Neural progenitor cell (in vitro differentiated cells): Measurements from ENCODE around the gene C2orf68. TPM values are rescaled to one million over a fixed set of nuclear protein-coding genes. Genes with fewer than 3 reads are reported as not detected.

Source experiments
- DNase-seq: peaks from one replicate; pipeline ENCODE4 v3.0.0-alpha.2; 2016; ENCODE audit warnings: low spot score
- H2AFZ ChIP-seq: fragments of 200-600 bp; sonication (generic); replicated peaks from 2 replicates; pipeline ENCODE4 v1.6.1; 2016; ENCODE audit warnings: antibody characterized with exemption
- H3F3A ChIP-seq: fragments of 200-600 bp; sonication (generic); 2 replicates; pipeline ENCODE4 v1.6.1; 2016; ENCODE audit warnings: antibody characterized with exemption, low read depth
- H3K27ac ChIP-seq: fragments of 200-600 bp; sonication (generic); 2 replicates; pipeline ENCODE4 v1.5.1; 2016; ENCODE audit warnings: mild to moderate bottlenecking
- H3K27me3 ChIP-seq: fragments of 200-600 bp; sonication (generic); 2 replicates; pipeline ENCODE4 v1.6.1; 2016; ENCODE audit warnings: mild to moderate bottlenecking, moderate library complexity
- H3K36me3 ChIP-seq: fragments of 200-600 bp; sonication (generic); 2 replicates; pipeline ENCODE4 v1.5.1; 2016
- H3K4me1 ChIP-seq: fragments of 200-600 bp; sonication (generic); 2 replicates; pipeline ENCODE4 v1.6.1; 2016; ENCODE audit warnings: mixed run types
- H3K4me2 ChIP-seq: fragments of 200-600 bp; sonication (generic); 2 replicates; pipeline ENCODE4 v1.6.1; 2016
- H3K4me3 ChIP-seq: fragments of 200-600 bp; sonication (generic); 2 replicates; pipeline ENCODE4 v1.5.1; 2016
- H3K79me2 ChIP-seq: fragments of 200-600 bp; sonication (generic); 2 replicates; pipeline ENCODE4 v1.6.1; 2016; ENCODE audit warnings: low read depth
- H3K9ac ChIP-seq: fragments of 200-600 bp; sonication (generic); 2 replicates; pipeline ENCODE4 v1.6.1; 2016
- H3K9me3 ChIP-seq: fragments of 200-600 bp; sonication (generic); 2 replicates; pipeline ENCODE4 v1.5.1; 2016; ENCODE audit warnings: low read depth
- H4K20me1 ChIP-seq: fragments of 200-600 bp; sonication (generic); 2 replicates; pipeline ENCODE4 v1.6.1; 2016; ENCODE audit warnings: low read depth
- H3K27ac Mint-ChIP-seq: 3 replicates; pipeline ENCODE4 v1.8.0; 2021; ENCODE audit warnings: mixed read lengths
- H3K27me3 Mint-ChIP-seq: 2 replicates; pipeline ENCODE4 v1.8.0; 2022; ENCODE audit warnings: low read depth, mild to moderate bottlenecking, inconsistent platforms, moderate library complexity, mixed read lengths; ENCODE audit not compliant: insufficient read depth
- H3K36me3 Mint-ChIP-seq: 3 replicates; pipeline ENCODE4 v1.8.0; 2021; ENCODE audit warnings: mixed read lengths
- H3K4me1 Mint-ChIP-seq: 3 replicates; pipeline ENCODE4 v1.8.0; 2021; ENCODE audit warnings: mixed read lengths
- H3K4me3 Mint-ChIP-seq: 3 replicates; pipeline ENCODE4 v1.8.0; 2021; ENCODE audit warnings: mild to moderate bottlenecking, moderate library complexity, mixed read lengths
- H3K9me3 Mint-ChIP-seq: 3 replicates; pipeline ENCODE4 v1.8.0; 2020; ENCODE audit warnings: mixed read lengths
- EZH2 ChIP-seq: fragments of 200-600 bp; sonication (generic); IDR thresholded peaks from 2 replicates; pipeline ENCODE4 v1.6.1; 2017; ENCODE audit warnings: antibody characterized with exemption, mild to moderate bottlenecking, moderate library complexity
- EZH2phosphoT487 ChIP-seq: fragments of 200-600 bp; sonication (generic); IDR thresholded peaks from 2 replicates; pipeline ENCODE4 v1.6.1; 2017; ENCODE audit warnings: antibody characterized with exemption
- total RNA-seq: library from RNA; depleted of rRNA; stranded (reverse); fragments of >200 nt; gene quantifications from 2 replicates; pipeline ENCODE4 v1.2.3, GENCODE V29; 2015; ENCODE audit warnings: low replicate concordance
- TF ChIP-seq, protein P1 (sequence below): fragments of 200-600 bp; sonication (generic); IDR thresholded peaks from 2 replicates; pipeline ENCODE4 v1.5.1; 2017; ENCODE audit warnings: antibody characterized with exemption, mild to moderate bottlenecking

The C2orf68 gene
- total RNA-seq, 1 donor from 2014 or later, result 31.1 TPM

DNA sequence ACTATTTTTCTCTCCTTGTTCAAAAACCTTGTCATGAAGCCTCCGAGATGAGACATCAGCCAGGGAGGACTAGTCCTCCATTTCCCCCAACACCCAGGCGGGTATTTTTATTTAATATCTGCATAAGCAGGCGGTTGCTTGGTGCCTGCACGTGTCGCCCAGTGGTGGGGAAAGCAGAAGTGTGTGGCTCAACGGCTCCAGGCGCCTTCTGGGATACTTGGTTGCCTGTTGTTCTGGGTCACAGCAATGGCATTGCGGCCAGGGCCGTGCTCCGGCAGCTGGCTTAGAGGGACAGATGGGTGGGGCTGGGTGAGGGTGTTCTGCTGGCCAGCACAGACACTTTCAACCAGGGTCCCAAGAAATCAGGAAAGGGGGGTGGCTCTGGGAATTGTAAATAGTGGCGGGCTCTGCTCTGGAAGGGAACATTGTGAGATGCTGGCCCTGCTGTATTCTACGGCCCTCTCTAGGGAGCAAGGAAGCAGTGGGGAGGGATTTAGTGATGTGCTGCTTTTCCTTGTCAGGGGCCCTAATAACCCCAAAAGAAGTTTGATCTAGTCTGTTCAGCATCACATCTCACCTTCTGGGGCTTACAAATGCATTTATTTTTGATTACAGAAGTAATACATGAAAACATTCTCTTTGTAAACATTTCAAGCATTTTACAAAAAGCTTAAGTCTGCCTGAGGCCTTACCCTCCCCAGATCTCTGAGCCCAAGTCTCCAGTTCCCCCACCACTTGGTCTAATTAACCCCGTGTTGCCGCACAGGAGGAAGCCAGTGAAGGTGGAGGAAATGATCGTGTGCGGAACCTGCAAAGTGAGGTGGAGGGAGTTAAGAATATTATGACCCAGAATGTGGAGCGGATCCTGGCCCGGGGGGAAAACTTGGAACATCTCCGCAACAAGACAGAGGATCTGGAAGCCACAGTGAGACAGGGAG is 33.4 kb downstream of the C2orf68 start:
- peak overlapping the region; percentile 75 for H3K4me3 Mint-ChIP-seq
- peak overlapping the region; percentile 50 for H3K4me2 ChIP-seq
- TF ChIP-seq EZH2phosphoT487 (no peak), EZH2 (no peak)
- TF ChIP-seq, protein P1, sequence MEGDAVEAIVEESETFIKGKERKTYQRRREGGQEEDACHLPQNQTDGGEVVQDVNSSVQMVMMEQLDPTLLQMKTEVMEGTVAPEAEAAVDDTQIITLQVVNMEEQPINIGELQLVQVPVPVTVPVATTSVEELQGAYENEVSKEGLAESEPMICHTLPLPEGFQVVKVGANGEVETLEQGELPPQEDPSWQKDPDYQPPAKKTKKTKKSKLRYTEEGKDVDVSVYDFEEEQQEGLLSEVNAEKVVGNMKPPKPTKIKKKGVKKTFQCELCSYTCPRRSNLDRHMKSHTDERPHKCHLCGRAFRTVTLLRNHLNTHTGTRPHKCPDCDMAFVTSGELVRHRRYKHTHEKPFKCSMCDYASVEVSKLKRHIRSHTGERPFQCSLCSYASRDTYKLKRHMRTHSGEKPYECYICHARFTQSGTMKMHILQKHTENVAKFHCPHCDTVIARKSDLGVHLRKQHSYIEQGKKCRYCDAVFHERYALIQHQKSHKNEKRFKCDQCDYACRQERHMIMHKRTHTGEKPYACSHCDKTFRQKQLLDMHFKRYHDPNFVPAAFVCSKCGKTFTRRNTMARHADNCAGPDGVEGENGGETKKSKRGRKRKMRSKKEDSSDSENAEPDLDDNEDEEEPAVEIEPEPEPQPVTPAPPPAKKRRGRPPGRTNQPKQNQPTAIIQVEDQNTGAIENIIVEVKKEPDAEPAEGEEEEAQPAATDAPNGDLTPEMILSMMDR, result no peak

DNA sequence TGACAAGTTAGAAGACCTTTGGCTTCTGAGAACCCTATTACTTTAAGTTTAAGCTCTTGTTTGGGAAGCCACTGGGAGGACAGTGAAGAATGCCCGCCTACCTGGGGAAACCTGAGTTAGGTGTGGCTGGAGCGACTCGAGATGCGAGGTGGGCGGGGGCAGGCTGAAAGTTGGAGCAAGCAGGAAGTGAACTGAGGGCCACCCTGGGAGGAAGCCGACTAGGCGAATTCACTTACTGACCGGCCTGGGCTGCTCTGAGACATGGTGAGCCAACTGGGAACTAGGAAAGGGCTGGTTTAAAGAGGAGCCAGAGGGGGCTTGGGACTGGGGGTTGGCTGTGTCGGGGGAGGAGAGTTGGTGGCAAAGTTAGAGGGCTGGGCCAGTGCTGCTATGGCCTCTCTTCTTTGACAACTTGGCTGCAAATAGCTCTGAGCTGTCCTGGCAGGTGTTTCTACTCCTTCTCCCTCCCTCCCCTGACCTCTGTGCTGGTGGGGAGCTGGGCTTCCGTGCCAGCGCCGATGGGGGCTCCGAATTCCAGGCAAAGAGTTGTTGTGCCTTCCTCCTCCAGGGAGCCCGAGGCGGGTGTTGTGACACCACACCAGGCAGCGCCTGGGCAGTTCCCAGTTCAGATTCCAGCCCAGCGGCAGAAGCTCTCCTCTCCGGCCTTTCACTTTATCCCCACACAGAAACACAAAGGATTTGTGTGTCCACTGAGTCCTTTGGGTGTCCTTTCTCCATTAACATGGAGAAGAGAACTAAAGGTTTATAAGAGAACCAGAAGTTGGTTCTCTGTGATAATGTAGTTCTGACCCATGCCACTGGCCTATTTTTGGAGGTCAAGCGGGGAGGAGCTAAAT is 34.3 kb downstream of the C2orf68 start, which contains the start of gene VAMP8:
TSS of gene VAMP8 (plus strand) at position 201 of the 857 bp plus-strand sequence. CDS start at position 262, 61 bp downstream.
- Histone ChIP-seq H2AFZ (peak within 1 kb of the TSS; percentile 76), H3K9ac (no peak within 1 kb of the TSS), H3K4me3 (peak within 1 kb of the TSS; percentile 35), H3F3A (peaks cover 10% of the 10 kb centered on the region), H3K79me2 (no peaks in the 10 kb centered on the region), H3K4me2 (peak within 1 kb of the TSS; percentile 50), H3K9me3 (no peaks in the 10 kb centered on the region), H3K27ac (no peak within 1 kb of the TSS), H3K27me3 (peaks cover 98% of the 10 kb centered on the region), H4K20me1 (no peaks in the 10 kb centered on the region), H3K36me3 (no peaks in the 10 kb centered on the region), H3K4me1 (peaks cover 28% of the 10 kb centered on the region)
- Mint-ChIP-seq H3K27ac (peak within 1 kb of the TSS; percentile 96), H3K4me3 (peak within 1 kb of the TSS; percentile 75), H3K27me3 (peaks cover 9% of the 10 kb centered on the region), H3K9me3 (no peaks in the 10 kb centered on the region), H3K4me1 (peaks cover 47% of the 10 kb centered on the region), H3K36me3 (peaks cover 2% of the 10 kb centered on the region)
- TF ChIP-seq EZH2phosphoT487 (no peak), EZH2 (no peak)
- TF ChIP-seq, protein P1, result no peak
- peak; percentile 31 for DNase-seq

More for the DNA sequence above, 33.4 kb downstream of the C2orf68 start:
- Histone ChIP-seq H3K4me3 (no peak overlapping the region), H3K27ac (no peak overlapping the region), H3K27me3 (peaks cover 98% of the 10 kb centered on the region), H3K79me2 (no peaks in the 10 kb centered on the region), H3K9me3 (no peaks in the 10 kb centered on the region), H4K20me1 (no peaks in the 10 kb centered on the region), H3K4me1 (peaks cover 25% of the 10 kb centered on the region), H3K36me3 (no peaks in the 10 kb centered on the region), H3K9ac (no peak overlapping the region), H2AFZ (peak overlapping the region; percentile 76), H3F3A (peaks cover 1% of the 10 kb centered on the region)
- no peak for DNase-seq
- Mint-ChIP-seq H3K9me3 (no peaks in the 10 kb centered on the region), H3K27ac (peak overlapping the region; percentile 96), H3K36me3 (peaks cover 2% of the 10 kb centered on the region), H3K27me3 (peaks cover 9% of the 10 kb centered on the region), H3K4me1 (peaks cover 44% of the 10 kb centered on the region)

DNA sequence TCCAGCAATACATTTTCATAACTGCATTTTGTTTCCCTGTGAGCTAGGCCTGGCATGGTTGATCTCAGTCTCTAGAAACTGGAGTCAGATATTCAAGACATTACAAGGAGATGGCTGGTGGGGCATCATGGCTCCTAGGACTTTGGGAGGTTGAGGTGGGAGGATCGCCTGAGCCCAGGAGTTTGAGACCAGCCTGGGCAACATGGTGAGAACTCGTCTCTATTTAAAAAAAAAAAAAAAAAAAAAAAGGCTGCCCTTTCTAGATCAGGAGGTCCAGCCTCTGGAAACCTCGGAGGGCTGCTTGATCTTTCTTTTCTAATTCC is 34.8 kb downstream of the C2orf68 start:
- H3K79me2 ChIP-seq, result no peaks in the 10 kb centered on the region
- H2AFZ ChIP-seq, result peak overlapping the region; percentile 76
- peak overlapping the region; percentile 35 for H3K4me3 ChIP-seq
- TF ChIP-seq EZH2phosphoT487 (no peak), EZH2 (no peak)
- TF ChIP-seq, protein P1, result no peak
- H3K27me3 Mint-ChIP-seq, result peaks cover 9% of the 10 kb centered on the region
- DNase-seq, result no peak
- H3K27ac ChIP-seq, result no peak overlapping the region
- H3K36me3 Mint-ChIP-seq, result peaks cover 2% of the 10 kb centered on the region
- peak overlapping the region; percentile 50 for H3K4me2 ChIP-seq
- peaks cover 15% of the 10 kb centered on the region for H3F3A ChIP-seq
- H3K9ac ChIP-seq, result no peak overlapping the region
- peak overlapping the region; percentile 73 for H3K4me3 Mint-ChIP-seq
- peaks cover 34% of the 10 kb centered on the region for H3K4me1 ChIP-seq
- H3K9me3 Mint-ChIP-seq, result no peaks in the 10 kb centered on the region
- peaks cover 98% of the 10 kb centered on the region for H3K27me3 ChIP-seq
- peak overlapping the region; percentile 96 for H3K27ac Mint-ChIP-seq
- no peaks in the 10 kb centered on the region for H3K9me3 ChIP-seq
- H3K4me1 Mint-ChIP-seq, result peaks cover 49% of the 10 kb centered on the region
- no peaks in the 10 kb centered on the region for H3K36me3 ChIP-seq
- no peaks in the 10 kb centered on the region for H4K20me1 ChIP-seq
